T follicular helper cell (primary cell): ENCODE results near the gene CTU1.

Source experiments
- DNase-seq: peaks from one replicate; pipeline ENCODE4 v3.0.0-alpha.2; 2020; ENCODE audit warnings: low read depth

The CTU1 gene

DNA sequence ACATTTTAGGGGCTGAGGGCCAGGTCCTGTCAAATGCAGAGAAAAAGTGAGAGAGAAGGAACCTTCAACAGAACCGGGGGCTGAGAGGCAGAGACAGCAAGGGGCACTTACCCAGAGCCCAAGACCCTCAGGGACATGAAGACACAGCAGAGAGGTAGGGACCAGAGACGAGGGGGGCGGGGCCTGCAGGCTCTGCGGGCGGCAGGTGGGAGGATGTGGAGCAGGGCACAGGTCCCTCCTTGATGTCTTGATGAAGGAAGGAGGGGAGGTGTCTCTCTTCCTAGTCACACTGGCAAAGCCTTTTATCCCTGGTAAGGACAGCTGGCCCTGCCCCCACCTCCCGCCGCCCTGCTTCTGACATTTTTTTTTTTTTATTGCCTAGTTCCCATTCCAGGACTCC, 25.6 kb downstream of the CTU1 start, which contains the start of gene KLK14:
TSS of gene KLK14 (minus strand) at position 277 of the 400 bp plus-strand sequence. CDS start at position 4, 273 bp downstream.
- no peak for DNase-seq

GRCh38 chr19:51081476-51081875, 26.7 kb downstream of the CTU1 start:
- DNase-seq = no peak

GRCh38 chr19:51079481-51080110, 28.6 kb downstream of the CTU1 start:
- no peak for DNase-seq

DNA sequence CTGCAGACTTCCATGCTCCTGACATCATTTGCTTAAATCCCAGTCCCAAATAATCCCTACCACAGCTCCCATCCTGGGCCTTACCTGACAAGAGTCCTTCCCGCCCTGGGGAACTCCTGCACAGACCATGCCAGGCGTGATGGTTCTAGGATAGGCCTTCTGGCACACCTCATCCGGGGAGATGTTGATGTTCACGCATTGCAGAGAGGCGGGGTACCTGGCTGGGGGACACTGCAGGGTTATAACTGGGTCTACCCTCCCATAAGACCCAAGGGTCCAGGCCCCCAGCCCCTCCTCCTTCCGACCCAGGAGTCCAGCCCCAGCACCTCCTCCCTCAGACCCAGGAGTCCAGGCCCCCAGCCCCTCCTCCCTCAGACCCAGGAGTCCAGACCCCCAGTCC, 29.5 kb downstream of the CTU1 start:
- no peak for DNase-seq

- no peak for DNase-seq
These were observed 30.1 kb downstream of the CTU1 start for GRCh38 chr19:51078104-51078503.

DNA sequence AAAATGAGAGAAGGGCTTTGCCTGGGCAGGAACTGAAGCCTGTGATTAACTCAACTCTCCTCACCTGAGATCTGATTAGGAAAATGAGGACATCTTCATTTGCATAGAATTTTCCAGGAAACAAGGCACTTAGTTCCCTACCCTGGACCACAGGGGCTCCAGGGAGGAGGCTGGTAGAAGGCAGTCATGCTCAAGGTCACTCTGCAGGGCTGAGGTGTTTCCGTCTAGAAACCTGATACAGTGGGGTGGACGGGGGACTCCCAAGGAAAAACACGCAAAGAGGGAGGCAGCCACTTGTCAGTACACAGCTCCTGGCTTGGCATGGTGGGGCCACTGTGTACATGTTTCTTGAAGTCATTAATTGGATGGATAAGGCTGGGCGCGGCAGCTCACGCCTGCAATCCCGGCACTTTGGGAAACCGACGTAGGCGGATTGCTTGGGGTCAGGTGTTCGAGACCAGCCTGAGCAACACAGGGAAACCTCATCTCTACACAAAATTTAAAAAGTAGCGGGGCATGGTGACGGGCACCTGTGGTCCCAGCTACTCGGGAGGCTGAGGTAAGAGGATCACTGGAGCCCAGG, 31.5 kb downstream of the CTU1 start:
- DNase-seq = no peak

- no peak for DNase-seq
These were observed 32.2 kb downstream of the CTU1 start for GRCh38 chr19:51075998-51076397.

- DNase-seq = no peak
These were observed 37.2 kb downstream of the CTU1 start for GRCh38 chr19:51071095-51071405.

DNA sequence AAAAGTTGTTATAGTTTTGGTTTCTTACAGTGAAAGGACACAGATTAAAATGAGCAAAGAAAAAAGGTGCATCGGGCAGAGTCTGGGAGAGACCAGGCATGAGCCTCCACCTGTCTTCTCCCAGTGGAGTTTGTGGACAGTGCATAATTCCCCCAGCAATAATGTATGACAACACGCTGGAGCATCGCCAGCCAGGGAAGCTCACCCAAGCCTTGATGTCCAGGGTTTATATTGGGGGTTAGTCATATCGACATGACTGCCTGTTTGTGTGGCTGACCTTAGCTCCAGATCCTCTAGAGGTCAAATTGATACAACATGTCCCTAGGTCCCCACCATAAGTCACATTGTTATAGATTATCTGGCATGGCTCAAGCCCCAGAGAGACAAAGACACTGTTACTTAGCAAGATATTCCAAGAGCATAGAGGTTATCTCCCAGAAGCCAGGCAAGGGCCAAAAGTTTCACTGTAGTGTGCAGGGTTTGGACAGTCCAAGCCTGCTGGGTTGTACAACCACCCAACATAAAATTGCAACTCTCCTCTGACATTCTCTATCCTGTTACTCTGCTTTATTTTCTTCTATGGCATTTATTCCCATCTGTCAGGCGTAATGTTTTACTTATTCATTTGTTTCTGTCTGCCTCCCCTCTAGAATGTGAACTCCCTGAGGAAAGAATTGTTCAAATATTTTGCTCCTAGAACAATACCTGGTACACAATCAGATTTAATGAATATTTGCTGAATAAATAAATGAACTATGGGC, 37.7 kb downstream of the CTU1 start:
- DNase-seq = no peak

DNA sequence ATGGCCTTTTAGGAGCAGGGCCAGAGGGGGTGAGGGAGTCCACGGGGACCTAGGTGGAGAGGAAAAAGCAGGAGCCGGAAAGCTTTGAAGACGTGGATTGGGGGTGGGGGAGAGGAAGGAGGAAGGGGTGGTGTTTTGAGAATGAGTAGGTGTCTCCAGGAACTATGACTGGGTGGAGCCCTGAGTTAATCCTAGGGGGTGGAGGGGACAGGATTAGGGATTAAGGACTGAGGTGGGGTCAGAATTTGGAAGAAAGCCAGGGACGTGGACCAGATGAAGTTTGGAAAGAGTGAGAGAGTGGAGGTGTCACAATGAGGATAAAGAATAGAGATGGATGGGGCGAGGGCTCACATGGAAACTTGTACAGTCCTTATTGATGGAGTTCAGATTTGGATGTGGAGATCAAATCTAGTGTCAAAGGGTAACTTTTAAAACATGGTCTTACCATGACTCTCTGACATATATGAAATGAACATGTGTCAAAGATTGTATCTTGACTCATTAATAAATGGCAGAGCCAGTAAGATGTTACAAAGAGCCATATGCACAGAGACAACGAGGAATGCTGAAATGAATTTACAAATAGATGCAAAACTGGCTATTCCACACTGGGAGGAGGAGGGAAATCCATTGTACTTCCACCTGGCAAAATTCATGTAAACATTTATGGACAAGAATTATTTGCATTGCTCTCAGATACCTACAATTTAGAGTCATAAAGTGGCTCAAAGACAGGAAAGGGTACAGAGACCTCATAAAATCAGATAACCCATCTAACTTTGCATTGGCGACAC, 41.6 kb downstream of the CTU1 start:
- DNase-seq = no peak

DNA sequence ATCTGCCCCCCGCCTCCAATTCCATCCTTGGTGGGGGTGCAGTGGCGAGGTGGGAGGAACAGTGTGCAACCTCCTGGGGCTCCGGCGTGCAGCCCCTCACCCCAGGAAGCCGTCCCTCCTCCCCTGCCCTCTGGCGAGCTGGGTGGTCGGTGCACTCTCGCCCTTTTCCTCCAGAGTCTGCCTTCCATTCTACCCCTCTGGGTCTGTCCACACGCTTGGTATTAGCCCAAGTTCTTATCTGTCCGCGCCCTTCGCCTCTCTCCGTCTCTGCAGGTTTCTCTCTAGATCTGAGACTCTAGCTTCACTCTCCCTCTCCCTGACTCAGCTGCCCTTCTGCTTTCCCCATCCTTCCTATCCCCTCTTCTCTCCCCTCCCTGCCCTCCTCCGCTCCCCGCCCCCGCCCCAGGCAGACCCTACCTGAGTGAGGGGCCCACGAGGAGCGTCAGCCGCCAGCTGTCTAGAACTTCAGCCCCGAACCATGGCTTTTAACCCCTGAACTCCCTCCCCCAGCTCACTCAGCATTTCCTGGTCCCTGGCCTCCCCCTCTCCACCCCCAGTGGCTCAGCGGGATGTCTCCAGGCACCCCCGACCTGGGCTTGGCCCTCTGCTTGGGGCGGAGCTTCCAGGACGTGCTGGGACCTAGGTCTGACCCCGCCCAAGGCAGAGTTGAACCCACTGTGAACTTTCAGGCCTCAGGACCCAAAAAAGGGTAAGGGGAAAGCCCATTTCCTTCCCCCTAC, 42.8 kb downstream of the CTU1 start:
- DNase-seq = no peak

DNA sequence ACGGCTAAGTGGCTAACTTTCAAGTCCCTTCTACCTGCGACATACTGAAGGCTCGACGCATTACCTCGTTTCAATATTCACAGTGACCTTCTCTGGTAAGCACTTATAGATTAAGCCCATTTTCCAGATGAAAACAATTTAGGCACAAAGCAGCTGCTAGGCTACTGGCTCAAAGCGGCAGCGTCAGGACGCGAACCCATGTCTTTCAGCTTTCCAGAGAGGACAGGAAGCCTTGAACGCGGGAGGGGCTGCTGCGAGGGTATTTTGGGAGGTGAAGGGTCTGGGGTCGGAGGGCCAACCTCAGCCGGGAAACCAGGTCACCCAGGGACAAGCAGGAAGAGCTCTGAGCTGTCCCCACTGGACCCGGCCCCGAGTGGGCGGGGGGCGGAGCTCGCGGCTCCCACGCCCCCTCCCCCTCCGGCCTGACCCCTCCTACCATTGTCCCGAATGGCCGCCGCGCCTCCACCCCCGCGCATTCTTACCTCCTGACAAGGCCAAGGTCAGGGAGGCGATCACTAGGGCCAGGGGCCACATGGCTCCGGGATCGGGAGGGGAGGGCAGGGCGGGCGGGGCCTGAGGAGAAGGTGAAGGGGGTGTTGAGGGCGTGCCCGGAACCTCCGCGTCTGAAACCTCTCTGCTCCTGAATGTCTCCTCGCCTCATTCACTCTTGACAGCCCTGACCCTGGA, 43.5 kb downstream of the CTU1 start, which contains the start of gene KLK13:
TSS of gene KLK13 (minus strand) at position 559 of the 687 bp plus-strand sequence. CDS start at position 534, 25 bp downstream.
- DNase-seq = no peak

- DNase-seq = no peak
These were observed 44.5 kb downstream of the CTU1 start for GRCh38 chr19:51063664-51064063.

DNA sequence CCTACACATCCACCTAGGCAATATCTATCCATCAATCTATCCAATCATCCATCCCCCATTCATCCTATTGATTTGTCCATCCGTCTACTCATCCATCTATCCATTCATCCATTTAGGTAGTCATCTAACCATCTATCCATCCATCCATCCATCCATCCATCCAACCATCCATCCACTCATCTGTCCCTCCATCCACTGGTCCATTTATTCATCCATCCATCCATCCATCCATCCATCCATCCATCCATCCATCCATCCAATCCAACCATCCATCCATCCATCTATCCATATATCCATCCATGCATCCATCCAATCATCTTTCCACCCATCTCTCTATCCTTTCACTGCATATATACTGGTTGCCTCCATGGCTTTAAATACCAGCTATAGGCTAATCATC, 47.2 kb downstream of the CTU1 start:
- no peak for DNase-seq

DNA sequence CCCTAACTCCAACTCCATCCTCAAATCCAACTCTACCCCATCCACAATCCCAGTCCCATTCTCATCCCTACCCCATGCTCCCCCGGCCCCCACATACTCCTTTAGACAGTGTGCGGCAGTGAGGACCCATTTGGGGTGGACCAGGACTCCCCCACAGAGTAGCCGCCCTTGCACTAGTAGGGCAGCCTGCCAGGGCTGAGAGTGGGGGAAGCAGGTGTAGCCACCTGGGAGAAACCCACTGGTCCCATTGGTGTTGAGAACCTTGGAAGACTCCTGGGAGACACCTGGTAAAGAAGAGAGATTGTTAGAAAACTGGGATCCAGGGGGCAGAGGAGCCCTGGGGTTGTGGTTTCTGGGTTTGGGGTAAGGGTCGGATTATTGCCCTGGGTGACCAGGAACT, 47.9 kb downstream of the CTU1 start:
- no peak for DNase-seq

DNA sequence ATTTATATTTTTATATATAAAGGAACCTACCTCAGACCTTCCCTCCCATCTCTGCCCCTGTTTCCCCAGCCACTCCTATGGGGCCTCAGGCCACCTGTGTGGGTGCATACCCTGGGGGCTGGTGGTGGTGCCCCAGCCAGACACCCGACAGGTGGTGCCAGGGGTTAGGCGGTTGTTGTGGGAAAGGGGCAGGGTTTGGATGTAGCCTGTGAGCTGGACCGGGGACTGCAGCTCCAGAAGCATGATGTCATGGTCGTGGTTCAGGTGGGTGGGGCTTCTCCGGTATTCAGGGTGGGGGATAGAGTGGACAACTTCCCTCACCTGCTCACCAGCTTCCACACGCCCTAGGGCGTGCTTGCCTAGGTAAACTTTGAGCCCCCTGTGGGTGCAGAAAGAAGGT, 48.5 kb downstream of the CTU1 start:
- no peak for DNase-seq

DNA sequence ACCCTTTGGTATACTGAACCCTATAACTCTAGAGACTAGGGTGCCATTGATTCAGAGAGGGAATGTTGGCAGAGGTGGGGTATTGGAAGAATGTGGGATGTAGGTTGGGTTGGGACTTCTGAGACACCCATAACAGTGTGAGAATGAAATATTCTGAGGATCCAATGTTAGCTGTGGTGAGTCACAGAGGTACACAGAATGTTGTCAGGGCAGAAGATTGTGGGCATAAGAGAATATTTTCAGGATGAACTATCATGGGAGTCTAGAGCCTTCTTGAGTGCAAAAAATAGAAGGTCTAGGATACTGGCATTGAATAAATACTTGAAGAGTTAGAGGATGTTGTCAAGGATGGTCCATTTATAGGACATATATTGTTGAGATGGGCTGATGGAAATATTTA, 52.3 kb downstream of the CTU1 start:
- no peak for DNase-seq
